ENCODE results near the gene SPATA6.

- TF ChIP-seq, protein P1, sequence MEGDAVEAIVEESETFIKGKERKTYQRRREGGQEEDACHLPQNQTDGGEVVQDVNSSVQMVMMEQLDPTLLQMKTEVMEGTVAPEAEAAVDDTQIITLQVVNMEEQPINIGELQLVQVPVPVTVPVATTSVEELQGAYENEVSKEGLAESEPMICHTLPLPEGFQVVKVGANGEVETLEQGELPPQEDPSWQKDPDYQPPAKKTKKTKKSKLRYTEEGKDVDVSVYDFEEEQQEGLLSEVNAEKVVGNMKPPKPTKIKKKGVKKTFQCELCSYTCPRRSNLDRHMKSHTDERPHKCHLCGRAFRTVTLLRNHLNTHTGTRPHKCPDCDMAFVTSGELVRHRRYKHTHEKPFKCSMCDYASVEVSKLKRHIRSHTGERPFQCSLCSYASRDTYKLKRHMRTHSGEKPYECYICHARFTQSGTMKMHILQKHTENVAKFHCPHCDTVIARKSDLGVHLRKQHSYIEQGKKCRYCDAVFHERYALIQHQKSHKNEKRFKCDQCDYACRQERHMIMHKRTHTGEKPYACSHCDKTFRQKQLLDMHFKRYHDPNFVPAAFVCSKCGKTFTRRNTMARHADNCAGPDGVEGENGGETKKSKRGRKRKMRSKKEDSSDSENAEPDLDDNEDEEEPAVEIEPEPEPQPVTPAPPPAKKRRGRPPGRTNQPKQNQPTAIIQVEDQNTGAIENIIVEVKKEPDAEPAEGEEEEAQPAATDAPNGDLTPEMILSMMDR (IDR thresholded peaks at IDR 0.05) = no peak
- no peak for TF ChIP-seq POLR2A (IDR thresholded peaks at IDR 0.05)
Observed at GRCh38 chr1:48248356-48248755, 223.6 kb downstream of the SPATA6 start.
